GM19397 (cell line): ENCODE data around the gene FXR2.
A peak's percentile ranks its signal among the peaks of the same experiment; 100 is the strongest.
"Not testable (repeated sequence)": the region's sequence is repeated elsewhere in the genome, so short reads cannot be mapped to it uniquely, and the experiment has no call there.

Experiments used
- ATAC-seq: cut with Tn5 transposase; IDR thresholded peaks from one replicate; pipeline ENCODE4 v1.9.1; 2021; ENCODE audit warnings: mild to moderate bottlenecking, moderate library complexity; ENCODE audit not compliant: unreplicated experiment

FXR2 gene

DNA sequence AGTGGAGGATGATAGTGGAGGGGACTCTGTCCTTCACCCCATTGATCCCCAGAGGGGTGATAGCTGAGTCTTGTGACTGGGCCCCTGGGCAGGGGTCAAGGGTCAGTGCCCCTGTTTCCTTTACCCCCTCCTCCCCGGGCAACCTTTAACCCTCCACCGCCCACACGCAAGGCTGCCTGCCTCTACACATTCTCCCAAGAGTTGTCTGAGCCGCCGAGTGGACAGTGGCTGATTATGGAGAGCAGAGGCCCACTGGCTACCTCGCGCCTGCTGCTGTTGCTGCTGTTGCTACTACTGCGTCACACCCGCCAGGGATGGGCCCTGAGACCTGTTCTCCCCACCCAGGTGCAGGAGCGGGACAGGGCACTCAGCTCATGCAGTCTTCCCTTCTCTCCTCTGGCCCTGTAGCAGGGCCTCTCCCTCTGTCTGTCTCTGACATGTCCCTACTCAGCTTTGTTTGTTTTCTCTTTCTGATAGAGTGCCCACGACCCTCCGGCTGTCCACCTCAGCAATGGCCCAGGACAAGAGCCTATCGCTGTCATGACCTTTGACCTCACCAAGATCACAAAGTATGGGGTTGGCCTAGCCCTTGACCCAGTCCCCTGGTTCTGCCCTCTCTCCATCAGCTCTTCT lies 15.4 kb upstream of the FXR2 start, which contains the start of gene SHBG:
Gene SHBG (plus strand): TSS at position 197 of the 633 bp plus-strand sequence. CDS start 38 bp downstream, at position 235.
- no peak for ATAC-seq

DNA sequence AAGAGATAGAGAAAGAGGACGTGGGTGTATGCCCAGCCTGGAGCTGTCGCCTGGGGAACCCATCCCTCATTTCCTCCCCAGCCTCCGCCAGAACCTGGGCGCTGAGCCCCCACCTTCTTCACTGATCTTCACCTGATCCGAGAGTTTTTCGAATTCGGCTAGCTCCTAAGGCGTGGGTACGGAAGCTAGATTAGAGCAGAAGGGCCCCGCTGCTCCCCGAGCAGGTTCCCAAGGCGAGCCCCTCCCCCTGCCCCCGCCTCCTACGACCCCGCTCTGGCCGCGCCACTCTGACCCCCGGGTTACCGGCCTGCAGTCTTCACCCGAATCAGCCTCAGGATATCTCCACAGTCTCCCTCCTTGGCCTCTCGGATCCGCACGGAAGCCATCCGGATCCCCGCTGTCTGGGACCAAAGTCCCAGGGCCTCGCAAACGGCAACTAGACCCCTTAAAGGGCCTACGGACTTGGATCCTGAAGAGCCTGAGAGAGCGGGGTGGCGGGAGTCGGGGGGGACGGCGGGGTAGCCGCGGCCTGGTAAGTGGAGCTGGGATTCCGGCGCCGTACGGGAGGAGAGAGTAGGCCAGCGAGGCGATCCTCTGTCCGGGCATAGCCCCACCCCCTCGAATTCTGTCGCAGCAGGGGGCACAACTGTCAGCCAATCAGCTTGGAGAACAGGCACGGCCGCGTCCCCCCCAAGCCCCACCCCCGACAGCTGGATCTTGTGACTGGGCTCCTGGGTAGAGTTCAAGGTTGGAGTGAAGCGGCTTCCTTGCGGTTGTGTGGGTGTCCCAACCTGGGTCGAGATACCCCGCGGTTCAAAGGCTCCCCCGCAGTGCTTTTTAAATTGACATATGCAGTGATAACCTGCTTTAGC lies 12.8 kb upstream of the FXR2 start, which contains the start of gene SAT2:
Gene SAT2 (minus strand): TSS at position 572 of the 872 bp plus-strand sequence. CDS start 186 bp downstream, at position 386.
- ATAC-seq = peak; percentile 81

DNA sequence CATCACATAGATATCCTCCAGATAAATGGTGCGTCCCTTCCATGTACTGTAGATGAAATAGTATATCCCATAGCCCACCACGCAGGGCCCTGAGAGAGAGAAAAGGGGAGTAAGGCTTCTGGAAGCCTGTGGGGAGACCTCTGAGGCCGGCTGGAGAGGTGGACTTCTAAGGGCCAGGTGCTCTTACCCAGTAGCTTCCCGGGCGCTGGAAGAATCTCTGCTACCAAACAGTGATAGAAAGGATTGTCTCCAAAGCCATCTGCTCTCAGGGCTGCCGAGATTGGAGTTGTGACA lies 12.2 kb upstream of the FXR2 start:
- ATAC-seq = no peak

DNA sequence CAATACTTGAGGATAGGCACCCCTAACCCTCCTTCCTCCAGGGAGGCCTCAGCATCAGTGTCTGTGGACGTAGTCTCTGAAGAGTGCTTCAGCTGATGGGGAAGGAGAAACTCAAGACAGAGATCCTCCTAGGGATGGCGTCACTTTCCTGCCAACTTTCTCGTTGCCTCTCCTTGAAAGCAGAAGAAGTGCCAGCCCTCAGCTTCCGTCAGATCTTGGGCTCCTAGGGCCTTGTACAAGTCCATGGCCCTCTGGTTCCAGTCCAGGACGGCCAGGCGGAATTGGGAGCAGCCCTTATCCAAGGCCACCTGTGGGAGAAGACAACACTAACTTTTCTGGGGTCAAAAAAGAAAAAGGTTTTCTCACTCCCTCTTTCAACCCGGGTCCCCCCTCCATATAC lies 11.6 kb upstream of the FXR2 start:
- no peak for ATAC-seq

DNA sequence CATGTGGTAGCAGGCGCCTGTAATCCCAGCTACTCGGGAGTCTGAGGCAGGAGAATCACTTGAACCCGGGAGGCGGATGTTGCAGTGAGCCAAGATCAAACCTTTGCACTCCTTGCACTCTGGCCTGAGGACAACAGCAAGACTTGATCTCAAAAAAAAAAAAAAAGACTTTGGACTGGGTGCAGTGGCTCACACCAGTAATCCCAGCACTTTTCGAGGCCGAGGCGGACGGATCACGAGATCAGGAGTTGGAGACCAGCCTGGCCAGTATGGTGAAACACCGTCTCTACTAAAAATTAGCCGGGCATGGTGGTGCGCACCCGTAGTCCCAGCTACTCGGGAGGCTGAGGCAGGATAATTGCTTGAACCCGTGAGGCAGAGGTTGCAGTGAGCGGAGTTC lies 11.1 kb upstream of the FXR2 start:
- ATAC-seq = not testable (repeated sequence)

DNA sequence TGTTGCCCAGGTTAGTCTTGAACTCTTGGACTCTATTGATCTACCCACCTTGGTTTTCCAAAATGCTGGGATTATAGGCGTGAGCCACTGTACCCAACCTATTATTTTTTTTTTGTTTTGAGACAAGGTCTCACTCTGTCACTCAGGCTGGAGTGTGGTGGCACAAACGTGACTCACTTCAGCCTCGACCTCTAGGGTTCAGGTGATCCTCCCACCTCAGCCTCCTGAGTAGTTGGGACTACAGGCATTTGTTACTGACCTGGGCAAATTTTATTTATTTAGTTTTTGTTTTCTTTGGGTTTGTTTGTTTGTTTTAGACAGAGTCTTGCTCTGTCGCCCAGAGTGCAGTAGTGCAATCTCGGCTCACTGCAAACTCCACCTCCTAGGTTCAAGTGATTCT lies 9.0 kb upstream of the FXR2 start:
- ATAC-seq = no peak

DNA sequence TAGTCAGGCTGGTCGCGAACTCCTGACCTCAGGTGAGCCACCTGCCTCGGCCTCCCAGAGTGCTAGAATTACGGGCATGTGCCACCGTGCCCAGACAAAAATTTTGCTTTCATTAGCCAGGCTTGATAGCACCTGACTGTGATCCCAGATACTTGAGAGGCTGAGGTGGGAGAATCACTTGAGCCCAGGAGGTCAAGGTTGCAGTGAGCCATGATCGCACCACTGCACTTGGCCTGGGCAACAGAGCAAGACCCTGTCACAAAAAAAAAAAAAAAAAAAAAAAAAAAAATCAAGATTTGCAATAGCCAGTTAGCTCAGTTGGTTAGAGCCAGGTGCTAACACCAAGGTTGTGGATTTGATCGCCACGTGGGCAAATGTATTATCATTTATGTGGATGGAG lies 6.1 kb upstream of the FXR2 start:
- ATAC-seq = no peak

DNA sequence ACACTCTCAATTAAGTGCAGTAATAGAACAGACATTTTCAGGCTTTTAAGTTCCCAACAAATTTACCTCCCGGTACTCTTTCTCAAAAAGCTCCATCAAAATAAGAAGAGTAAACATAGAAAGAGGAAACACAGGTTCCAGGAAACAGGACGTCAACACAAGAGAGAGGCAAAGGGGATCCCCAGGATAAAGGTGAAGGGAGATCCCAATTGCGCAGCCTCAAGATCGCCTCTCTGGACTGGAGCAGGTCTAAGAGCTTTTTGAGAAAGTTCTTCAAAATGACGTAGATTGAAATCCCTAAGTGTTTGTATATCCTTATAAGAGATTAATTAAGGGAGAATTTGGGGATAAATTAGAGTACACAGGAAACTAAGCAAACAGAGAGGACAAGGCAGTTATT lies 3.9 kb upstream of the FXR2 start:
- no peak for ATAC-seq

DNA sequence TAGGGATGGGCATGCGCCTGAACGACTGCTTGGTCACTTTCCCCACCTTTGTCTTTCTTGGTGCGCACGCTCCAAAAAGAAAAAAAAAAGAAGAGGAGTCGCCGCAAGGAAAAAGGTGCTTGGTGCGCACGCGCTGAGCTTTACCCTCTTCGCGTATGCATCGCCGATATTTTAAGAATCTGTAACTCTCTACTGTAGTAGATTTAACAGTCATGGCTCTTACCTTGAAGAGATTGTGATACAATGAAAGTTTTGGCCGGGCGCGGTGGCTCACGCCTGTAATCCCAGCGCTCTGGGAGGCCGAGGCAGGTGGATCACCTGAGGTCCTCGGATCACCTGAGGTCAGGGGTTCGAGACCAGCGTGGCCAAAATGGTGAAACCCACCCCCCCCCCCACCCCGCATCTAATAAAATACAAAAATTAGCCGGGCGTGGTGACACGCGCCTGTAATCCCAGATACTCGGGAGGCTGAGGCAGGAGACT lies 609 bp upstream of the FXR2 start:
- ATAC-seq = no peak

DNA sequence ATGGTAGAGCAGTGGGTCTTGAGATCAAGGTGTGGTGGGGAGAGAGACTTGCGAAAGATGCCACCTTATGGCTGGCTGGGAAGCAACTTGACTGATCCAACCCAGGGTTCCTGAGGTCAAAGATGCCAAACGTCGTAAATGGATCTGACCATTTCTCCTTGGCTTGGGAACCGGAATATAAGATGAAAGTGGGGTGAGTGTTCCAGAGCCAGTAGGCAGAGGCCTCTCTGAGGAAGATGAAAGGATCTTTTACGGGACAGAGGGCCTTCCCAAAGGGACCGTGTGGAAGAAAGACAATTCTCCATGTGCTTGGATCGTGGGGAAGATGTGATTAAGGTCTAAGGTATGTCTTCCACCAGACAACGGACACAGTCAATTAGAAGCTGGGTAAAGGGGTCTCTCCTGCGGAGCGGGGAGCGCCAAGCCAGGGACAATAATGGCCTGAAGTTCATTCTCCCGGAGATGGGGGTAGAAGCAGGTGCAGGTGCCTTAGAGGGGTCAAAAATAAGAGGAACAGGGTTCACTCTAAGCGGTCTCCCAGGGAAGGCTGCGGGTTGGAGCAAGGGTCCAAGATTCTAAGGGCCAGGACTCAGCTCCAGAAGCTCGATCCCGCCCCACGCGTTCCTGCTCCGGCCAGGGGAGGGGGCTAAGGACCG lies 800 bp downstream of the FXR2 start:
- no peak for ATAC-seq

DNA sequence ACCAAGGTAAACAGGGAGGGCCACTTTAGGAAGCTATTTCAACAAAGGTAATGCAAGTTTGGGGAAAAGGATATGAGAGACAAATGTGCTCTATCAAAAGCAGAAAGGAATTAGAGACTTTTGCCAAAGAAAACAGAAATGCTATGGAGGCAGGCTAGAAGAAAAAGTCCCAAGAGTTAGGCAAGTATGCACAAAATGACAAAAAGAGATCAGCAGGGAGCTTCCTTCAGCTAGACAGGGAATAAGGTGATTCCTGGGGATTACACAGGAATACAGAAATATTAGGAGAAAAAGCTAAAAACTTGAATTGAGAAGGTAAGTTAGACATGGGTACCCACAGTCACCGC lies 2.4 kb downstream of the FXR2 start:
- ATAC-seq = no peak

DNA sequence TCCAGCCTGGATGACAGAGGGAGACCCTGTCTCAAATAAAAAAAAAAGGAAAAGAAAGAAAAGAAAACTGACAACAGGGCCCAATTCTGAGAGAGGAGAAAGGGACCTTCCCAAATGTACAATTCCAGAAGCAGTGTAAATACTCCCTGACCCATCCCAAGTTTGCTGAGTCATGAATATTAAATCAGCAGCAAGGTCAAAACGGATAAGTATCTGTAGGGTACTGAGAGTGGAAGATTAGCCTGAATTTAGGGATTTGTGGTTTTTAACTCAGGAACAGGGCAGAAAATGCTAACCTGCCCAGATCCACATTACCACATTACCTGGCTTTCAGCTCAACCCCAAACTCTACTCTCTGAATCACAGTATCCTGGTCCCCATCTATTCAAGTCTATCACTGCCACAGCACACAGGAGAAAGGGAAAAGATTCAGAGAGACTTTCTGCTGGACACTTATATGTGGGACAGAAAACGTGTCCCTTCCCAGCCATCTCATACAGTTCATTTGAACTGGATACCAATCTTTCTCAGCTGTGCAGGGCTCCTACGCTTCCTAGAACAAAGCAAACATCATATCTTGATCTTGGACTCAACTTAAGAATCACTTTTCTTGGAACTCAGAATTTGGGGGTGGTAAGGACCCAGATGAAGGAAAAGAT lies 2.9 kb downstream of the FXR2 start:
- no peak for ATAC-seq

DNA sequence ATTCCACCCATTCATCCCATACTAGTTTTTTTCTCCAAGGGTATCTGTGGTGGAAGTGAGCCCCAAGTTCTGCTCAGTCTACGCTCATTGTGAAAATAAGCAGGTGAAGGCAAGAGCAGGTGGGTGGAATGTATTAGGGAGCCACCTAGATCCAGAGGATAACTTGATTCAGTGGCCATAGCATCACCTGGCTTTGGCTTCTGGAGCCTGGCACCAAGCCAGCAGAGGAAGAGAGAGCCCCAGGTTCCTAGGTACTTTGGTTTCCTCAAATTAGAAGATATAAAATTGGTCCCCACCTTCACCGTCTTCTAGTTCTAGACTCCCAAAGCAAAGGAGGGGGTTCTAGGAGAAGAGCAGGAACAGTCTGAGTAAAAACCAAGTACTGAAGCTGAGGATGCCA lies 4.1 kb downstream of the FXR2 start:
- ATAC-seq = no peak

DNA sequence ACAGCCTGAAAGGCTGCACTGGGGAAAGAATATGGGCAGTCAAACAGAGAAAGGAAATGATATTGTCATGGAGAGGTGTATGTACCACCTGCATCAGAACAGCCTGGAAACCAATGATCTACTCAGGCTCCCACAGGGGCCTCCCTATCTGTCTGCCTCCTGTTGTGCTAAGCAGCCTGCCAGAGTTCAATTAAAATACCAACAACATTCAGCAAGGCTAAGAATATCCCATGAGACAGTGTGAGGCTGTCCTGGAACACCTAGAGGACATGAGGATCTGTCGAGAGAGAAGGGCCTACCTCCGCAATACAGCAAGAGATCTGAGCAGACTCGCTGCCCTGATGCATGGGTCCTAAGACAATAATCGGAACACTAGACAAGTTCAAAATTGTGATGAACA lies 8.4 kb downstream of the FXR2 start:
- no peak for ATAC-seq

DNA sequence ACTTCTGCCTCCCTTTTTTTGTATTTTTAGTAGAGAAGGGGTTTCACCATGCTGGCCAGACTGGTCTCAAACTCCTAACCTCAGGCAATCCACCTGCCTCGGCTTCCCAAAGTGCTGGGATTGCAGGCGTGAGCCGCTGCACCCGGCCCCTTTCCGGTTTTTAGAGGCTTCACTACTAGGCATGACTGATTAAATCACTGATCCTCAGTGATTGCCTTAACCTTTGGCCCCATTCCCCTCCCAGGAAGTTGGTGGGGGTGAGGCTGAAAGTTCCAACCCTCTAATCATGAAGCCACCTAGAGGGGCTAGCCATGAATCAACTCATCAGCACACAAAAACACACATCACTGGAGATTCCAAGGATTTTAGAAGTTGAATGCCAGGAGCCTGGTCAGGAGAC lies 17.1 kb downstream of the FXR2 start:
- not testable (repeated sequence) for ATAC-seq

DNA sequence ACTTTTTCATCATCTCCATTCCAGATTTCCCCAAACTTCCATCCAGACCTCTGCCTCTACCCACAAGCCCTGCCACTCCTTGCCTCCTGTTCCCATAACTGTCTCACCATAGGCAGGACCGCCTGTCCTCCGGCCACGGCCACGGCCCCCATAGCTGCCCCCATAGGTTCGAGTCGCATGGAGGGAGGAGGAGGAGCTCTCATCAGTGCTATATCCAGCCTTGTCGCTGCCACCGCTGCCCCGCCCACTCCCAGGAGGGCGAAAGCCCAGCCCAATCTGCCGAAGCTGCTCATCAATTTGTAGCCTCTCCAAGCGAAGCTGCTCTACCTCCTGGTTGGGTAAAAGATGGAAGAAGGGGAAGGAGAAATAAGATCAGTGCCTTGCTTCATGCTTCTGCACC lies 21.4 kb downstream of the FXR2 start:
- no peak for ATAC-seq

DNA sequence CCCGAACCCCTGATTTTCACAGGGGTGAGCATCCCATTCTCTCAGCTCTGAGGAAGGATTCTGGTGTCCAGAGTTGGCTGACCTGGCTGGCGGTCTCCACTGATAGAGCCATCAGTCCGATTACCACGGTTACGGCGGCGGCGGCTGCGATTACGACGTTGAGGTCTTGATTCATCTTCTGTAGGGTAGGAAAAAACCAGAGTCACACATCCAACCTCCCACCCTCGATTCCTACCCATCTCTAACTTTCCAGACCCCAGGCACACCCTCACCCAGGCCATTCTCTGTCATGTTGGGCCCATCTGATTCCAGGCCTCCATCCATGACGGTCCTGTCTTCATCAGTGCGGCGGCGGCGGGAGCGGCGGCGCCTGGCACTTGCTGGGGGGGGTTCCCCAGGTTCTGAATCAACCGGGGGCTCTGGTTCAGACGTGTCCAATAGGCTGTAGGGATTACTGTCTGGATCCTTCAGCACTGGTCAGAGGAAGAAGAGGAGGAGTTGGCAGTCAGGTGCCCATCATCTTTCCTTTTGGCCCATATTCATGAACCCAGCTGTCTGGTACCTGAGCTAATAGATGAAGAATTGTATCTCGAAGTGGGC lies 22.2 kb downstream of the FXR2 start:
- no peak for ATAC-seq

DNA sequence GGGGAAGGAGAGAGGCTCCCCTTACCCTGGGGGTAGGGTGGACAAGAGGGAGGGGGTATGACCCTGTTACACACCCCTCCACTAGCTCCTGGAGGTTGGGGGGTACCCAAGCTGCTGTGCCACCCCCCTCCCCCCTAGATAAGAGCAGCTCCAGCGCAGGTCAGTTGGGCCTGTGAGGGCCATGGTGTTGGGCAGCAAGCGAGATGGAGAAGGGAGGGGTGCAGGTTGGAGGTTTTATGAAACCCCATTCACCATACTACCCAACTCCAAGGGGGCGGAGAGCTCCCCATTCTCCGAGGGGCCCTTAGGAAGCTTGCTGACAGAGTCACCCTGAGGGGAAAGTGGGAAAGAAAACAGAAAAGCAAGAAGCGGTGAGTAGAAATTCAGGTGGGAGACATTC lies 23.1 kb downstream of the FXR2 start:
- ATAC-seq = no peak

DNA sequence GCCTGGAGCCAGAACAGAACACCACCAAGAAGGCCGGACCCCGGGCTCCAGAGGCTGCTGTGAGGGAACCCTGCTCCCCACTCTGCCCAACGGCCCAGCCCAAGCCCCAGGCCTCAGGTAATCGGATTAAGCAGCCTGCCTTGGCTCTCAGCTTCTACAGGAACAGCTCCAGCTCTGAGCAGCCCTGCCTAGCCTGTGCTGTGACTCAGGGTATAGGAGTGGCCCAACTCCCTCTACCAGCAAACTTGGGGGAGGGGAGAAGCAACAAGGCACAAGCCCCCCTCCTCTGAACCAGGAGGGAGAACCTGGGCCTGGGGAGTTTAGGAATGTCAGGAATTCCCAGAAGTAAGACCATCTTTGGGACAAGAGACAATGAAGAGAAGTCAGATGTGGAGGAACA lies 24.0 kb downstream of the FXR2 start:
- ATAC-seq = no peak

DNA sequence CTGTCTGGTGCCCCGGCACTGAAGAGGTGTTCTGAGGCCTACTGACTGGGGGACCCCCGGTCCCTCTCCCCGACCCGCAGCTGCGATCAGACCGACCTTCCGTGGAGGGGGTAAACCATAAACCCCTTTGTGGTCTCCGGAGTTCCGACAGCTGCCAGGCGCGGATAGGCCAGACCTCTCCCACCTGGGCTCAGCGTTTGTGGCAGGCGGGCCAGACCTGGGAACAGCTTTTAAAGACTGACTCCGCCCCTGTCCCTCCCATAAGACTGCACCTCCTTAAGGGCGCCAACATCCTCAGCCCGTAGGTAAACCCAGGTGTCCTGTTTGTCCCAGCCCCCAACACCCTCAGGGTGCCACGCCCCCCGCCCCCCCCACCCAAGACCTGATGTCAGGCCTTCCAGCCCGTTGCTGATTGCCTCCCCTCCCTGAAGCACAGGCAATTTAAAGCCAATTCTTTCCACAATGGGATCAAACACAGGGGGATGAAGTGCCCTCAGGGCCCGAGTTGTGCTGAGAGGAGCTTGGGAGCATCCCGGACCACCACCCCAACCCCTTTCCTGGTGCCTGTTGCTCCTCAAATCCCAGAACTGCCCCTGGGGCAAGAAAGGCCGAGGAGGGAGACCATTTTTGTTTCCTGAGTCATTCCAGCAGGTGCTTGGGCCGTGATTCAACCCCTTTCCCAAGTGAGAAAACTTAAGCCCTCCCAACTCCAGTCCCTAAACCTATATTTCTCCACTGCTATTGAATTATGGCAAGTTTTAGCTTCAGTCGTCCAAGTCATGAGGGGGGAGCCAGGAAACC lies 24.6 kb downstream of the FXR2 start, which contains the start of gene SOX15:
Gene SOX15 (minus strand): TSS at position 204 of the 801 bp plus-strand sequence. CDS start 418 bp downstream, outside the sequence.
- ATAC-seq = no peak
